GM19324 (cell line): ENCODE data around the gene PPFIA1.
"Not testable (repeated sequence)": the region's sequence is repeated elsewhere in the genome, so short reads cannot be mapped to it uniquely, and the experiment has no call there.

Experiments
- ATAC-seq: cut with Tn5 transposase; IDR thresholded peaks from one replicate; pipeline ENCODE4 v1.9.1; 2021; ENCODE audit warnings: mild to moderate bottlenecking, moderate library complexity; ENCODE audit not compliant: unreplicated experiment, low FRiP score

PPFIA1 gene

GRCh38 chr11:70381872-70382861 is 111.7 kb downstream of the PPFIA1 start:
- ATAC-seq: no peak

DNA sequence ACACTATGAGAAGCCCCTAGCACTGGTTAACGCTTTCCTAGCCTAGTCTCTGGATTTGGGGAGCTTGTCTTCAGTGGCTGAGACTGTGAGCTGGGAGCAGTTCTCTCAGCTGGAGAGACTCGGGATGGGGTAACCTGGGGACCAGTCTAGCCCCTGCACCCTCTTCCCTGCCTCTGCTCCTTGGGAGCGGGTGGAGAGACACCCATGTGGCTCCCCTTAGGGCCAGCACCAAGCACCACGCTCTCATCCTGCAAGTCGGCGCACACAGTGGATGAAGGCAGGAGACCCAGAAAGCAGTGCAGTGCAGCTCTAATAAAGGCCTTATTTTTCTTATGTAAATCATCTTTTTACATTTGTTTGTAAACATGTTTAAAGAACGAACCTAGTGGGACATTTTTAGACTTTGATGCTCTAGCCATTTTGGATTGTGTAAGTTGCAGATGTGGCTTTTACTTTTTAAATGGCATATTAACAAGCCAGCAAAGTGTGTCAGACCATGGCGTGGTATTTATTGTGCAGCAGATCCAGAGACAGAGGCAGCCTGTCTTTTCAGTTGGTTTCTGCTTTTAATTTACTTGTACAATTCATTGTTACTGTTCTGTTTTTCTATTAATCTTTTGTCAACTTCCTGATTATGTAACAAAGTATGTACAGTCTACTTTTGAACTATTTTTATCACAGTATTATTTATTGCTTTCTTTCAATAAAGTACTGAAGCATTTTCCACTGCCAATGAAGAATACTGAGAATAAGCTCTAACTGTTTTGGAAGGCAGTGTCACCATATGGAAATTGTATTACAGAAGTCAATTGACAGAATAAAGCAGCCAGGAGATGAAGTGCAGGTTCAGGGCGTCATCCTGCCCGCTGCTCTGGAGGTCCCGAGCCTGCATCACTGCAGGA is 113.4 kb downstream of the PPFIA1 start:
- no peak for ATAC-seq

DNA sequence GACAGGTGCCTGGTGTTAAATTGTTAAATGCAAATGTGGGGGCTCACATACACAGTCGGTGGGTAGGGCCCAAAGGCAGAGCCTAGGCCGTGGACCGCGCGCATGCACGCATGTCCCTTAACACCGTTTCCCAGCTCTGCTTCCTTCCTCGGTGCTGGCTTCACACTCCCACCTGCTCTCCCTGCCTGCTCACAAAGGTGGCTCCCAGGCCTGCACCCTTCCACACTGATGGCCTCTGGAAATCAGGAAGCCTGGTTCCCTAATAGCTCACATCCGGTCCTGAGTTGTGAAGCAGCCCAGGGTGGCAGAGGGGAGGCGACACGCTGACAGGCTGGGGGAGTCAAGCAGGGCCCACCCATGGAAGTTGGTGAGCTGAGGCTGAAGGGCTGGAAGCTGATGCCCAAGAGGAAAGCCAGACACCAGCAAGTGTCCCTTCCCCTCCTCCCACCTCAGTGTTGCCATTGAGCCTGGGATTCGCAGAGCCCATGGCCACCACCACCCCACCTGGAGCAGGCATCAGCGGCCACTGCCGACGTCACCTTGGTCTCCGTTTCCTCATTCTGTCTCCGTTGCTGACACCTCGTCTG is 114.2 kb downstream of the PPFIA1 start:
- no peak for ATAC-seq

DNA sequence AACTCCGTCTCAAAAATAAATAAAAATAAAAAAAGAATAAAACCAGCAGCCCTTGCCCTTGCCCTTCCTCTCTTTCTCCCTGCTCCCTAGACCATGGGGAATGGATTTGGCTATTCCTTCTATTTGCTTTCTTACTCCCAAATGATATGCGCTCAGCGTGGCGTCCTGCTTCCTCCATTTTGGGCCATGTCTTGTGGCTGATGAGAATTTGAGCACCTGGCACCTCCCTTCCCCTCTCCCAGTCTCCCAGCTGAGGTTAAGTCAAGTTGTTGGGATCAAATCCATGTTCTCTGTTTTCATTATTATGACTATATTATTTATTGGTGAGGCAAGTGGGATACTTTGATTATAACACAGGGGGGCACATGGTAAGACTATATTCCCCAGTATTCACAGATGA is 117.1 kb downstream of the PPFIA1 start:
- no peak for ATAC-seq

GRCh38 chr11:70389201-70389600 is 118.7 kb downstream of the PPFIA1 start:
- ATAC-seq: no peak

DNA sequence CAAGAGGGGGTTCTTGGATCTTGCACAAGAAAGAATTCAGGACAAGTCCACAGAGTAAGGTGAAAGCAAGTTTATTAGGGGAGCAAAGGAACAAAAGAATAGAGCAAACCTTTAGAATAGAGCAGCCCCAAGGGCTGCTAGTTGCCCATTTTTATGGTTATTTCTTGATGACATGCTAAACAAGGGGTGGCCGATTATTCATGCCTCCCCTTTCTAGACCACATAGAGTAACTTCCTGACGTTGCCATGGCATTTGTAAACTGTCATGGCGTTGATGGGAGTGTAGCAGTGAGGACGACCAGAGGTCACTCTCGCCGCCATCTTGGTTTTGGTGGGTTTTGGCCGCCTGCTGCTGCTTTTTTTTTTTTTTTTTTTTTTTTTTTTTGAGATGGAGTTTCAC is 120.4 kb downstream of the PPFIA1 start:
- not testable (repeated sequence) for ATAC-seq

DNA sequence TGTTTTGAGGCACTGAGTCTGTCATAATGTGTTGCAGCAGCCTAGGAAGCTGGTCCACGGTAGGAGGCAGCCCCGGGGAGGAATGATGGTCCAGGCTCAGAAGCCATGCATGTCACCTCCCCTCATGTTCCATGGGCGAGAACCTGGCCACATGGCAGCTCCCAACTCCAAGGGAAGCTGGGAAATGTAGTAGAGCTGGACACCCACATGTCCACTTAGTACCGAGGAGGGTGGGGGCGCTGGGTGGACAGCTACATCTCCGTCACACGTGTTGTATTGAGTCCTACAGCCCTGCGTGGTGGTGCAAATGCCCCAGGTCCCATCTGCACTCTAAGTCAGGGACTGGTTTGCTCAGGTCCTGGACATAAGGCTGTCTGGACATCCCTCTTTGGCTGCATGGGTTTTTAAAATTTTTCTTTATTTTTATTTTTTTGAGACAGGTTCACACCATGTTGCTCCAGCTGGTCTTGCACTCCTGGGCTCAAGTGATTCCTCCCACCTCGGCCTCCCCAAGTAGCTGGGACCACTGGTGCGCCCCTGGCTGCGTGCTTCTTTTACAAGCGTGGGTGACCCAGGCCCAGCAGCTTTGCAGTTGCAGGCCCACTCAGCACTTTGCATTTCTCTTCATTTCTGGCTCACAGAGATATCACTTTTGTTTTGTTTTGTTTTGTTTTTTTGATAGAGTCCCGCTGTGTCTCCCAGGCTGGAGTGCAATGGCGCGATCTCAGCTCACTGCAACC is 123.9 kb downstream of the PPFIA1 start:
- no peak for ATAC-seq

- ATAC-seq: no peak
Measured at GRCh38 chr11:70397336-70397982, 127.0 kb downstream of the PPFIA1 start.

GRCh38 chr11:70397983-70398833 is 127.7 kb downstream of the PPFIA1 start, which contains the start of gene CTTN:
TSS of gene CTTN (plus strand) at chr11:70398529. CDS start at chr11:70407298, 8,769 bp downstream.
- ATAC-seq: peak; percentile 46

GRCh38 chr11:70398834-70399680 is 128.6 kb downstream of the PPFIA1 start:
- ATAC-seq: no peak

DNA sequence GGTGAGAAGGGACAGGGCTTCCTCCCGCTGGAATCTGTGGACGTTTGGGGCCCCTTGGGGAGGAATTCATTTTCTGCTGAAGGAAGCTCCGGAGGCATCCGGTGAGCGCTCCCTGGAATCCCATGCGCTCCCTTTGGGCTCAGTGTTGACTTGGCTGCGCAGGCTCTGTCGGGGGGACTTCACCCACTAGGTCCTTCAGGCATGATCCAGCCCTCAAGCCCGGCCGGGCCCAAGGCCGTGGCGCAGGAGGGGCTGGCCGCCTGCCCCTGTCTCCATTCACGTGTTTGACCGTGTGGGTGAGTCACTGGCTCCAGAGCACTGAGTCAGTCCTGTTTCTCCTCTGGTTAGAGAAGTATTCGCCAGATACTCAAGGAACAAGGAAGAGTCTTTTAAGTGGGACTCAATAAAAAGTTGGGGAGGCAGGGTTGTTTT is 129.2 kb downstream of the PPFIA1 start:
- ATAC-seq: no peak

GRCh38 chr11:70400643-70401042 is 130.2 kb downstream of the PPFIA1 start:
- ATAC-seq: no peak

GRCh38 chr11:70402016-70402415 is 131.5 kb downstream of the PPFIA1 start:
- no peak for ATAC-seq

DNA sequence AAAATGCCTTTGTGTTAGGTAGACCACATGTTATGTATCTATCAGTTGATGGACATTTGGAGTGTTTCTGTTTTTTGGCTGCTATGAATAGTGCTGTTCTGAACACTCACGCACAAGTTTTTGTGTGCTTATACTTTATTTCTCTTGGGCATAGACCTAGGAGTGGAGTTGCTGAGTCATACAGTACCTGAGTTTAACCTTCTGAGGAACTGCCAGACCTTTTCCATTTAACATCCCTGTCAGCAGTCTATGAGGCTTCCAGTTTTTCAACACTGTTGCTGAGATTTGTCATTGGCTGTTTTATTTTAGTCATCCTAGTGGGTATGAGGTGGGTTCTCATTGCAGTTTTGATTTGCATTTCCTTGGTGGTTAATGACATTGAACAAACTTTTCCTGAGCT is 132.2 kb downstream of the PPFIA1 start:
- ATAC-seq: no peak

- no peak for ATAC-seq
Measured at GRCh38 chr11:70404244-70404643, 133.8 kb downstream of the PPFIA1 start.

DNA sequence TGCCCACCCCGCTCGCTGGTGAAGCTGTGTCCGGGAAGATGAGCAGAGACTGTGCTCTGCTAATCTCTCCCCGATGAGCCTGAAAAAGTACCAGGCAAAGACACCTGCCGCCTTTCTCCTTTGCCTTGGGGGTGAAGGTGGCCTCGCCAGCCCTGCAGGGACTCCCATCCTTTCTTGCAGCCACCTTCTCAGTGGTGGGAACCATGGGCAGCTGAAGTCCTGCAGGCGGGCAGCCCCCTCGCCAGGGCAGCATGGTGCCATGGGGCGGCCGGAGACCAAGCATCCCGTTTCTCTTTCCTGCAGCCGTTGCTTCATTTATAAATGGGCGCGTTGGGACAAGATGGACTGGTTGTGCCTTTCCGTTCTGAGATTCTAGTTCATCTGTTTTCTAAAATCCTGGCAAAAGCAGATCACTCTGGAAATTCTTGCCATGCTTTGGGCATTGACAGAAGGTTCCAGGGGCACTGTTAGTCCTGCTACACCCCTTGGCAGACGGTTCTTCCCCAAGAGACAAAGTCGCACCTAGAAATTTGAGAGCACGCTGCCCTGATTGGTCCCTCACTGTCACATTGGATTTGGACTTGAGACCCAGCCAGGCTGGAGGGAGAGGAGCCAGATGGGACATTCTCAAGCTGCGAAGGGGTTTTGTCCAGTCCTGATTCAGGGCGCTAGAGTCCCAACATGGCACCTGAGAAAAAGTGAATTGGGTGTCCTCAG is 135.3 kb downstream of the PPFIA1 start:
- ATAC-seq: no peak

DNA sequence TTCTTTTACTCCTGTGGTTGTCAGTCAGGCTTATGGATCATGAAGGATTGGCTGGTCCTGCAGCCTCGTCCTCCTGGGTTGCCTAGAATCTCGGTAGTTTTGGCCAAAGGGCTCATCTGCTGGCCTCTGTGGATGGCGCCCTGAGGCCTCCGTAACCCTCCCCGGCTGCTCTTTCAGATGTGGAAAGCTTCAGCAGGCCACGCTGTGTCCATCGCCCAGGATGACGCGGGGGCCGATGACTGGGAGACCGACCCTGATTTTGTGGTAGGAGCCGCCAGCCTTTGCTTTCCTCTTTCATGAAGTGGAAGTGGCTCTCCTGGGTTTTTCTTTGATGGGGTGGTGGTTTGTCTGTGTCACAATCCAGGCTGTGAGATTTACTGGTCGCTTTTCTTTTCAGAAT is 136.6 kb downstream of the PPFIA1 start:
- ATAC-seq: no peak
